PC-9 (cell line): ENCODE results near the gene ANKRD1.

Source experiments
- CTCF ChIP-seq: fragments of 200-600 bp; sonication (generic); conservative IDR thresholded peaks from 2 replicates; pipeline ENCODE4 v1.6.1; 2017; ENCODE audit warnings: mixed run types, antibody characterized with exemption, mild to moderate bottlenecking, moderate library complexity
- EZH2 ChIP-seq: fragments of 200-600 bp; sonication (generic); IDR thresholded peaks from 2 replicates; pipeline ENCODE4 v1.8.0; 2017; ENCODE audit warnings: antibody characterized with exemption, low read depth

- TF ChIP-seq CTCF (no peak), EZH2 (no peak)
Observed at GRCh38 chr10:90888387-90888786, 32.5 kb downstream of the ANKRD1 start.
